GM18517 (cell line): Measurements from ENCODE around the gene LYZ.

Experiments used
- ATAC-seq: cut with Tn5 transposase; IDR thresholded peaks from one replicate; pipeline ENCODE4 v1.9.1; 2021; ENCODE audit warnings: mild to moderate bottlenecking, moderate library complexity; ENCODE audit not compliant: unreplicated experiment

The LYZ gene

GRCh38 chr12:69338120-69338859 lies 9.9 kb upstream of the LYZ start:
- ATAC-seq: no peak

- ATAC-seq: no peak
Measured at GRCh38 chr12:69338936-69339335, 9.2 kb upstream of the LYZ start.

GRCh38 chr12:69339999-69340398 lies 8.2 kb upstream of the LYZ start:
- ATAC-seq: no peak

- no peak for ATAC-seq
Measured at GRCh38 chr12:69341328-69341727, 6.9 kb upstream of the LYZ start.

- ATAC-seq: no peak
Measured at GRCh38 chr12:69342421-69342820, 5.8 kb upstream of the LYZ start.

- ATAC-seq: no peak
Measured at GRCh38 chr12:69343357-69343756, 4.8 kb upstream of the LYZ start.

- no peak for ATAC-seq
Measured at GRCh38 chr12:69343885-69344612, 4.1 kb upstream of the LYZ start.

GRCh38 chr12:69345077-69345476 lies 3.1 kb upstream of the LYZ start:
- no peak for ATAC-seq

- no peak for ATAC-seq
Measured at GRCh38 chr12:69345742-69346141, 2.4 kb upstream of the LYZ start.

GRCh38 chr12:69350002-69350626 lies 1.9 kb downstream of the LYZ start:
- no peak for ATAC-seq

GRCh38 chr12:69350777-69351176 lies 2.6 kb downstream of the LYZ start:
- no peak for ATAC-seq

GRCh38 chr12:69351462-69352236 lies 3.5 kb downstream of the LYZ start:
- ATAC-seq: no peak

- ATAC-seq: no peak
Measured at GRCh38 chr12:69352904-69353303, 4.7 kb downstream of the LYZ start.

GRCh38 chr12:69354172-69354555 lies 6.0 kb downstream of the LYZ start:
- no peak for ATAC-seq

GRCh38 chr12:69354556-69355187 lies 6.5 kb downstream of the LYZ start:
- ATAC-seq: no peak

- ATAC-seq: no peak
Measured at GRCh38 chr12:69355363-69356028, 7.3 kb downstream of the LYZ start.

- peak; percentile 77 for ATAC-seq
Measured at GRCh38 chr12:69359531-69360347, 11.6 kb downstream of the LYZ start, which contains the start of gene YEATS4. Gene YEATS4, plus strand, starts transcription at chr12:69359743. Its CDS starts 230 bp downstream, at chr12:69359973.

- ATAC-seq: no peak
Measured at GRCh38 chr12:69360348-69360672, 12.1 kb downstream of the LYZ start.

GRCh38 chr12:69366796-69367195 lies 18.6 kb downstream of the LYZ start:
- ATAC-seq: no peak
